Endodermal cell (in vitro differentiated cells): ENCODE results near the gene DPEP2NB. TPM values are rescaled to one million over a fixed set of nuclear protein-coding genes. Genes with fewer than 3 reads are reported as not detected.
"Not testable (repeated sequence)": the region's sequence is repeated elsewhere in the genome, so short reads cannot be mapped to it uniquely, and the experiment has no call there.

ENCODE experiments used
- DNase-seq: peaks from one replicate; pipeline ENCODE4 v3.0.0-alpha.2; 2017
- H3K27ac ChIP-seq: 2 replicates; pipeline ENCODE4 v1.5.1; 2013; ENCODE audit warnings: mild to moderate bottlenecking, low read depth, low read length, moderate library complexity
- H3K27me3 ChIP-seq: 2 replicates; pipeline ENCODE4 v1.6.1; 2013; ENCODE audit warnings: mild to moderate bottlenecking, low read length, moderate library complexity; ENCODE audit not compliant: insufficient read depth, control insufficient read depth, poor library complexity, severe bottlenecking
- H3K36me3 ChIP-seq: 2 replicates; pipeline ENCODE4 v1.7.0; 2013; ENCODE audit warnings: mild to moderate bottlenecking, low read length, moderate library complexity; ENCODE audit not compliant: control insufficient read depth, insufficient read depth
- H3K4me1 ChIP-seq: one replicate; pipeline ENCODE4 v1.7.0; 2013; ENCODE audit warnings: low read length; ENCODE audit not compliant: control insufficient read depth, insufficient read depth
- H3K4me3 ChIP-seq: 2 replicates; pipeline ENCODE4 v1.5.1; 2013; ENCODE audit warnings: mild to moderate bottlenecking, low read length, moderate library complexity
- H3K9ac ChIP-seq: 2 replicates; pipeline ENCODE4 v1.6.1; 2013; ENCODE audit warnings: mild to moderate bottlenecking, low read length, moderate library complexity; ENCODE audit not compliant: poor library complexity, severe bottlenecking; ENCODE audit errors: extremely low read depth
- H3K9me3 ChIP-seq: 2 replicates; pipeline ENCODE4 v1.6.1; 2013; ENCODE audit warnings: mild to moderate bottlenecking, low read length, moderate library complexity; ENCODE audit not compliant: control insufficient read depth
- H3K27ac Mint-ChIP-seq: 2 replicates; pipeline ENCODE4 v1.8.0; 2020; ENCODE audit warnings: mixed read lengths
- H3K27me3 Mint-ChIP-seq: 2 replicates; pipeline ENCODE4 v1.8.0; 2021; ENCODE audit warnings: mild to moderate bottlenecking, mixed read lengths; ENCODE audit not compliant: insufficient read depth
- H3K36me3 Mint-ChIP-seq: 2 replicates; pipeline ENCODE4 v1.8.0; 2020; ENCODE audit warnings: low read depth, mixed read lengths
- H3K4me1 Mint-ChIP-seq: 2 replicates; pipeline ENCODE4 v1.8.0; 2020; ENCODE audit warnings: mixed read lengths
- H3K4me3 Mint-ChIP-seq: 2 replicates; pipeline ENCODE4 v1.8.0; 2020; ENCODE audit warnings: mild to moderate bottlenecking, moderate library complexity, mixed read lengths
- H3K9me3 Mint-ChIP-seq: 2 replicates; pipeline ENCODE4 v1.8.0; 2020; ENCODE audit warnings: mild to moderate bottlenecking, mixed read lengths
- WGBS, 2 experiments: methylation state at CpG; one replicate each; pipeline versions ENCODE4 v1.1.5 to v1.1.7; 2013; ENCODE audit warnings: missing lambda C conversion rate in 2 of 2, mixed read lengths in 1 of 2; ENCODE audit not compliant: insufficient coverage in 1 of 2, insufficient read length in 1 of 2; 5-methylcytosine and 5-hydroxymethylcytosine counted together
- total RNA-seq, 2 donors: library from RNA; stranded (reverse); fragmentation: NEBNext Ultra II Directional in 1 of 2; extraction: Animal tissue kit (Norgen Biotek cat#: 25700) in 1 of 2; gene quantifications; 2 replicates in 1 of 2; 3 replicates in 1 of 2; pipeline ENCODE4 v1.2.1, GENCODE V29; 2021
- TF ChIP-seq, protein P1 (sequence below): fragments of 200-600 bp; sonication (generic); conservative IDR thresholded peaks from 2 replicates; pipeline ENCODE4 v1.5.0; 2021; ENCODE audit warnings: antibody characterized with exemption, mild to moderate bottlenecking

Gene DPEP2NB
- total RNA-seq, 2 donors from 2014 or later, result not detected

DNA sequence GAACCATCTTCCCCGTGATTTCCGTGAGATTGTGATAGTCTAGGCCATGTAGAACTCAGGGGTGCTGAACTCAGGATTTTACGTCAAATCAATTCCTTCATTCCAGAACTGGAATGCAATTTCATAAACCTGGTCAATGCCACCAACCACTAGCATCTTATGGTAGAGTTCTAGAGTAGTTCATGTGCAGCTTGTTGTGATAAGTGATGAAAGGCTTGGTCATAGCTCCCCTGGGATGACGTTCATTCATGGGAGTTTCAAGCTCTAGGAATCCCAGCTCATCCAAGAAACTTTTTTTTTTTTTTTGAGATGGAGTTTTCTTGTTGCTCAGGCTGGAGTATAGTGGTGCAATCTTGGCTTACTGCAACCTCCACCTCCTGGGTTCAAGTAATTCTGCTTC lies 12.7 kb downstream of the DPEP2NB start:
- H3K4me3 ChIP-seq, result no peak overlapping the region
- no peak for DNase-seq
- Mint-ChIP-seq H3K36me3 (no peaks in the 10 kb centered on the region), H3K27ac (no peak overlapping the region), H3K27me3 (no peaks in the 10 kb centered on the region), H3K4me1 (peaks cover 6% of the 10 kb centered on the region), H3K4me3 (no peak overlapping the region), H3K9me3 (peaks cover 2% of the 10 kb centered on the region)
- no peak overlapping the region for H3K27ac ChIP-seq
- H3K36me3 ChIP-seq, result no peaks in the 10 kb centered on the region
- WGBS, 2 experiments, result 92% methylated on average over 4 of the region's 4 CpGs; no CpG with 5 or more reads in 1 of the 2 experiments
- TF ChIP-seq, protein P1, sequence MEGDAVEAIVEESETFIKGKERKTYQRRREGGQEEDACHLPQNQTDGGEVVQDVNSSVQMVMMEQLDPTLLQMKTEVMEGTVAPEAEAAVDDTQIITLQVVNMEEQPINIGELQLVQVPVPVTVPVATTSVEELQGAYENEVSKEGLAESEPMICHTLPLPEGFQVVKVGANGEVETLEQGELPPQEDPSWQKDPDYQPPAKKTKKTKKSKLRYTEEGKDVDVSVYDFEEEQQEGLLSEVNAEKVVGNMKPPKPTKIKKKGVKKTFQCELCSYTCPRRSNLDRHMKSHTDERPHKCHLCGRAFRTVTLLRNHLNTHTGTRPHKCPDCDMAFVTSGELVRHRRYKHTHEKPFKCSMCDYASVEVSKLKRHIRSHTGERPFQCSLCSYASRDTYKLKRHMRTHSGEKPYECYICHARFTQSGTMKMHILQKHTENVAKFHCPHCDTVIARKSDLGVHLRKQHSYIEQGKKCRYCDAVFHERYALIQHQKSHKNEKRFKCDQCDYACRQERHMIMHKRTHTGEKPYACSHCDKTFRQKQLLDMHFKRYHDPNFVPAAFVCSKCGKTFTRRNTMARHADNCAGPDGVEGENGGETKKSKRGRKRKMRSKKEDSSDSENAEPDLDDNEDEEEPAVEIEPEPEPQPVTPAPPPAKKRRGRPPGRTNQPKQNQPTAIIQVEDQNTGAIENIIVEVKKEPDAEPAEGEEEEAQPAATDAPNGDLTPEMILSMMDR, result no peak
- H3K4me1 ChIP-seq, result no peaks in the 10 kb centered on the region
- H3K9me3 ChIP-seq, result peaks cover 5% of the 10 kb centered on the region
- H3K9ac ChIP-seq, result no peak overlapping the region
- H3K27me3 ChIP-seq, result no peaks in the 10 kb centered on the region

DNA sequence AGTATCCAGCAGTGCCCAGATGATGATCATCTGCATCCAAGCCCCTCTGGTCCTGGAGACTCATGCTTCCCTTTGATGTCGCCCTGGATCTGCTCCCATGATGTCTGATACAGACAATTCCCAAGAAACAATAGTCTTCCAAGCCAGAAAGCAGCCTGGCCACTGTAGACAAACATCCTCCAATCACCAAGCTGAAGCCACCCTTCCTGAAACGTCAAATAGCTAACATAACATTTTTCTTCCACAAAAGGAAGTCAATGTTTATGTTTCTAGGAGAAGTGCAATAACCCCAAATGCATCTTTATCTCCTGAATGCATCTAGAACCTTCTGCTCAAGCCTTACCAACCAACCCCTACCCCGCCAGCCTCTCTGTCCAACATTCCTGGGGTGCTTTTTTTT lies 15.3 kb downstream of the DPEP2NB start:
- Histone ChIP-seq H3K4me1 (no peaks in the 10 kb centered on the region), H3K9ac (no peak overlapping the region), H3K9me3 (peaks cover 5% of the 10 kb centered on the region), H3K36me3 (no peaks in the 10 kb centered on the region), H3K27me3 (no peaks in the 10 kb centered on the region), H3K27ac (no peak overlapping the region), H3K4me3 (no peak overlapping the region)
- Mint-ChIP-seq H3K27me3 (no peaks in the 10 kb centered on the region), H3K36me3 (no peaks in the 10 kb centered on the region), H3K27ac (no peak overlapping the region), H3K4me1 (no peaks in the 10 kb centered on the region), H3K4me3 (no peak overlapping the region), H3K9me3 (peaks cover 2% of the 10 kb centered on the region)
- no peak for DNase-seq
- WGBS, 2 experiments, result 62 to 88% methylated on average over 2 to 3 of the region's 3 CpGs
- TF ChIP-seq, protein P1, result no peak

- no peaks in the 10 kb centered on the region for H3K4me1 ChIP-seq
- no peak overlapping the region for H3K27ac ChIP-seq
- Mint-ChIP-seq H3K4me3 (no peak overlapping the region), H3K9me3 (peaks cover 2% of the 10 kb centered on the region), H3K27ac (no peak overlapping the region), H3K4me1 (no peaks in the 10 kb centered on the region), H3K27me3 (no peaks in the 10 kb centered on the region), H3K36me3 (no peaks in the 10 kb centered on the region)
- H3K4me3 ChIP-seq, result no peak overlapping the region
- H3K36me3 ChIP-seq, result no peaks in the 10 kb centered on the region
- 93 to 100% methylated on average over 1 to 2 of the region's 2 CpGs for WGBS, 2 experiments
- no peaks in the 10 kb centered on the region for H3K27me3 ChIP-seq
- H3K9ac ChIP-seq, result no peak overlapping the region
- no peak for DNase-seq
- H3K9me3 ChIP-seq, result peaks cover 5% of the 10 kb centered on the region
- TF ChIP-seq, protein P1, result no peak
Observed at GRCh38 chr16:67999985-68000384, 15.7 kb downstream of the DPEP2NB start.

DNA sequence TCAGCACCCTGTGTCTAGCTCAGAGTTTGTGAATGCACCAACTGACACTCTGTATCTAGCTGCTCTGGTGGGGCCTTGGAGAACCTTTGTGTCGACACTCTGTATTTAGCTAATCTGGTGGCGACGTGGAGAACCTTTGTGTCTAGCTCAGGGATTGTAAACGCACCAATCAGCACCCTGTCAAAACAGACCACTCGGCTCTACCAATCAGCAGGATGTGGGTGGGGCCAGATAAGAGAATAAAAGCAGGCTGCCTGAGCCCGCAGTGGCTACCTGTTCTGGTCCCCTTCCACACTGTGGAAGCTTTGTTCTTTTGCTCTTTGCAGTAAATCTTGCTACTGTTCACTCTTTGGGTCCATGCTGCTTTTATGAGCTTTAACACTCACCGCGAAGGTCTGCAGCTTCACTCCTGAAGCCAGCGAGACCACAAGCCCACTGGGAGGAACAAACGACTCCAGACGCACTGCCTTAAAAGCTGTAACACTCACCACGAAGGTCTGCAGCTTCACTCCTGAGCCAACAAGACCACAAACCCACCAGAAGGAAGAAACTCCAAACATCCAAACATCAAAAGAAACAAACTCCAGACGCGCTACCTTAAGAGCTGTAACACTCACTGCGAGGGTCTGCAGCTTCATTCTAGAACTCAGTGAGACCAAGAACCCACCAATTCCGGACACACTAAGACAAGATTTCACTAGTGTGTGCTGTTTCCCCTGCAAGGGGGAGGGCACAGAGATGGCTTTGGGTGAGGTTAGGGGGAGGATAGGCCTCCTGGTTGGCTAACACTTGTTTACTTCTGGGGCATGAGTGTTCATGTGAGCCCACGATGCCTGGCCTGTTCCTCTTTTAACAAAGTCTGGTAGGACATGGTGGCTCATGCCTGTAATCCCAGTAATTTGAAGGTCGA lies 16.7 kb downstream of the DPEP2NB start, which contains the start of gene DPEP2:
Gene DPEP2 (minus strand): TSS at position 706 of the 910 bp plus-strand sequence. CDS start 6,272 bp downstream, outside the sequence.
- not testable (repeated sequence) for H3K36me3 Mint-ChIP-seq, H3K4me1 Mint-ChIP-seq, H3K4me3 ChIP-seq, H3K27ac Mint-ChIP-seq, H3K4me3 Mint-ChIP-seq, H3K4me1 ChIP-seq, H3K36me3 ChIP-seq, H3K27ac ChIP-seq, DNase-seq, H3K27me3 ChIP-seq, H3K9ac ChIP-seq, H3K9me3 Mint-ChIP-seq, H3K27me3 Mint-ChIP-seq, H3K9me3 ChIP-seq
- WGBS, 2 experiments, result 92 to 95% methylated on average over 7 to 17 of the region's 18 CpGs

DNA sequence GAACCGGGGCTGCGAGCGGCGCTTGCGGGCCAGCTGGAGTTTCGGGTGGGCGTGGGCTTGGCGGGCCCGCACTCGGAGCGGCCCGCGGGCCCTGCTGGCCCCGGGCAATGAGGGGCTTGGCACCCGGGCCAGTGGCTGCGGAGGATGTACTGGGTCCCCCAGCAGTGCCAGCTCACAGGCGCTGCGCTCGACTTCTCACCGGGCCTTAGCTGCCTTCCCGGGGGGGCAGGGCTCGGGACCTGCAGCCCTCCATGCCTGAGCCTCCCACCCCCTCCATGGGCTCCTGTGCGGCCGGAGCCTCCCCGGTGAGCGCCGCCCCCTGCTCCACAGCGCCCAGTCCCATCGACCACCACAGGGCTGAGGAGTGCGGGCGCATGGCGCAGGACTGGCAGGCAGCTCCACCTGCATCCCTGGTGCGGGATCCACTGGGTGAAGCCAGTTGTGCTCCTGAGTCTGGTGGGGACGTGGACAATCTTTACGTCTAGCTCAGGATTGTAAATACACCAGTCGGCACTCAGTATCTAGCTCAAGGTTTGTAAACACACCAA lies 17.4 kb downstream of the DPEP2NB start:
- H3K9me3 Mint-ChIP-seq, H3K27ac ChIP-seq, H3K4me1 ChIP-seq, H3K9me3 ChIP-seq, H3K4me1 Mint-ChIP-seq, DNase-seq, H3K27me3 Mint-ChIP-seq, H3K27me3 ChIP-seq, H3K4me3 ChIP-seq, H3K4me3 Mint-ChIP-seq, H3K36me3 Mint-ChIP-seq, H3K9ac ChIP-seq, H3K36me3 ChIP-seq, H3K27ac Mint-ChIP-seq: not testable (repeated sequence)
- WGBS, 2 experiments, result 97 to 99% methylated on average over 16 to 36 of the region's 36 CpGs
